PFSK-1 (cell line): ENCODE results near the gene PVALB.

Experiments
- FOXP2 ChIP-seq: optimal IDR thresholded peaks from 2 replicates; pipeline ENCODE3; 2011; ENCODE audit warnings: borderline replicate concordance, control low read depth, inconsistent platforms; ENCODE audit not compliant: insufficient read depth; ENCODE audit errors: extremely low read length, extremely low read depth
- POLR2AphosphoS5 ChIP-seq: IDR thresholded peaks from 2 replicates; pipeline ENCODE4 v1.6.1; 2012; ENCODE audit warnings: low read depth, mild to moderate bottlenecking, control low read depth, low read length, moderate library complexity
- REST ChIP-seq, 2 experiments: IDR thresholded peaks; 2 replicates each; pipeline versions ENCODE4 v1.6.1 to v1.8.0; 2011 to 2012; ENCODE audit warnings: low read depth in 2 of 2, low read length in 2 of 2, control low read depth in 1 of 2, inconsistent platforms in 1 of 2, mild to moderate bottlenecking in 1 of 2, moderate library complexity in 1 of 2; ENCODE audit not compliant: insufficient read depth in 1 of 2
- SIN3A ChIP-seq: IDR thresholded peaks from 2 replicates; pipeline ENCODE4 v1.6.1; 2012; ENCODE audit warnings: mild to moderate bottlenecking, low read length, moderate library complexity, borderline replicate concordance; ENCODE audit not compliant: insufficient read depth
- TAF1 ChIP-seq: IDR thresholded peaks from 2 replicates; pipeline ENCODE4 v1.6.1; 2012; ENCODE audit warnings: low read length, control low read depth, borderline replicate concordance; ENCODE audit not compliant: insufficient read depth

PVALB gene

GRCh38 chr22:36853407-36854099 is 36.7 kb upstream of the PVALB start:
- TF ChIP-seq POLR2AphosphoS5 (no peak), SIN3A (no peak), FOXP2 (no peak), REST (IDR thresholded peaks at IDR 0.05; ENCODE audit: insufficient read depth in 1 of 2, low read depth in 2 of 2, low read length in 2 of 2) (no peak), TAF1 (no peak)

- TF ChIP-seq TAF1: no peak
- TF ChIP-seq POLR2AphosphoS5: no peak
- TF ChIP-seq REST (IDR thresholded peaks at IDR 0.05; ENCODE audit: insufficient read depth in 1 of 2, low read depth in 2 of 2, low read length in 2 of 2): no peak
- no peak for TF ChIP-seq FOXP2
- no peak for TF ChIP-seq SIN3A
Observed at GRCh38 chr22:36852056-36852973, 35.5 kb upstream of the PVALB start.

GRCh38 chr22:36850682-36851081 is 33.8 kb upstream of the PVALB start:
- no peak for TF ChIP-seq REST (IDR thresholded peaks at IDR 0.05; ENCODE audit: insufficient read depth in 1 of 2, low read depth in 2 of 2, low read length in 2 of 2)

GRCh38 chr22:36850056-36850455 is 33.2 kb upstream of the PVALB start:
- TF ChIP-seq TAF1 (no peak), SIN3A (no peak), REST (IDR thresholded peaks at IDR 0.05; ENCODE audit: insufficient read depth in 1 of 2, low read depth in 2 of 2, low read length in 2 of 2) (no peak)

GRCh38 chr22:36846949-36847348 is 30.1 kb upstream of the PVALB start:
- no peak for TF ChIP-seq TAF1
- TF ChIP-seq REST (IDR thresholded peaks at IDR 0.05; ENCODE audit: insufficient read depth in 1 of 2, low read depth in 2 of 2, low read length in 2 of 2): no peak
- TF ChIP-seq FOXP2: no peak
- TF ChIP-seq POLR2AphosphoS5: no peak
